Pulmonary artery endothelial cell (primary cell): Measurements from ENCODE around the gene NPSR1. TPM values are rescaled to one million over a fixed set of nuclear protein-coding genes. Genes with fewer than 3 reads are reported as not detected.
"Not testable (repeated sequence)": the region's sequence is repeated elsewhere in the genome, so short reads cannot be mapped to it uniquely, and the experiment has no call there.

Source experiments
- DNase-seq: peaks from one replicate; pipeline ENCODE4 v3.0.0-alpha.2; 2011; ENCODE audit warnings: low read depth, low spot score
- total RNA-seq: library from RNA; depleted of rRNA; stranded (reverse); fragments of >200 nt; gene quantifications from 2 replicates; pipeline ENCODE4 v1.2.3, GENCODE V29; 2014

NPSR1 gene
- total RNA-seq: not detected in 2 replicates

- DNase-seq: no peak
Observed at GRCh38 chr7:34657632-34658268, at the start of gene NPSR1. Gene NPSR1 (plus strand): TSS chr7:34658218. CDS start chr7:34658413, 195 bp downstream.

- DNase-seq: no peak
Observed at GRCh38 chr7:34612661-34613060, 45.4 kb upstream of the NPSR1 start.

GRCh38 chr7:34620425-34620824 is 37.6 kb upstream of the NPSR1 start:
- no peak for DNase-seq

- DNase-seq: no peak
Observed at GRCh38 chr7:34622182-34622581, 35.8 kb upstream of the NPSR1 start.

GRCh38 chr7:34622771-34623250 is 35.2 kb upstream of the NPSR1 start:
- DNase-seq: no peak

GRCh38 chr7:34628618-34629017 is 29.4 kb upstream of the NPSR1 start:
- not testable (repeated sequence) for DNase-seq

GRCh38 chr7:34652809-34653208 is 5.2 kb upstream of the NPSR1 start:
- DNase-seq: no peak

- DNase-seq: no peak
Observed at GRCh38 chr7:34653787-34654186, 4.2 kb upstream of the NPSR1 start.

GRCh38 chr7:34655384-34655783 is 2.6 kb upstream of the NPSR1 start:
- DNase-seq: no peak

- DNase-seq: no peak
Observed at GRCh38 chr7:34656041-34656440, 2.0 kb upstream of the NPSR1 start.

- DNase-seq: no peak
Observed at GRCh38 chr7:34659472-34660075, 1.6 kb downstream of the NPSR1 start.

- DNase-seq: no peak
Observed at GRCh38 chr7:34662058-34662708, 4.2 kb downstream of the NPSR1 start.

GRCh38 chr7:34664755-34665154 is 6.7 kb downstream of the NPSR1 start:
- no peak for DNase-seq

GRCh38 chr7:34672430-34672829 is 14.4 kb downstream of the NPSR1 start:
- DNase-seq: no peak

GRCh38 chr7:34673066-34673465 is 15.0 kb downstream of the NPSR1 start:
- no peak for DNase-seq

GRCh38 chr7:34675749-34676374 is 17.8 kb downstream of the NPSR1 start:
- DNase-seq: no peak

- DNase-seq: no peak
Observed at GRCh38 chr7:34677491-34677890, 19.5 kb downstream of the NPSR1 start.

GRCh38 chr7:34687529-34687928 is 29.5 kb downstream of the NPSR1 start:
- DNase-seq: no peak

GRCh38 chr7:34696415-34696814 is 38.4 kb downstream of the NPSR1 start:
- no peak for DNase-seq

- no peak for DNase-seq
Observed at GRCh38 chr7:34709771-34710170, 51.8 kb downstream of the NPSR1 start.

- DNase-seq: no peak
Observed at GRCh38 chr7:34718867-34719266, 60.8 kb downstream of the NPSR1 start.

- DNase-seq: no peak
Observed at GRCh38 chr7:34719636-34720035, 61.6 kb downstream of the NPSR1 start.
